K562 (cell line): Measurements from ENCODE around the gene ZDHHC12. TPM values are rescaled to one million over a fixed set of nuclear protein-coding genes. Genes with fewer than 3 reads are reported as not detected.

Experiments used
- ERF ChIP-seq: fragments of 450-650 bp; formaldehyde crosslinking; IDR thresholded peaks from 2 replicates; pipeline ENCODE4 v1.4.0; 2020; ENCODE audit warnings: mild to moderate bottlenecking, mixed read lengths
- IRF1 ChIP-seq: sonication (generic); formaldehyde crosslinking; IDR thresholded peaks from 2 replicates; pipeline ENCODE4 v1.8.0; 2022; ENCODE audit warnings: missing genetic modification reagents, mild to moderate bottlenecking, borderline replicate concordance
- MAZ ChIP-seq, 2 experiments: fragments of 450-650 bp in 1 of 2; sonication (generic) in 1 of 2; formaldehyde crosslinking; IDR thresholded peaks in 1 of 2; conservative IDR thresholded peaks in 1 of 2; 2 replicates each; pipeline versions ENCODE4 v1.4.0 to v1.5.0; 2020; ENCODE audit warnings: mild to moderate bottlenecking in 1 of 2, missing genetic modification reagents in 1 of 2
- OTX1 ChIP-seq: fragments of 450-650 bp; formaldehyde crosslinking; IDR thresholded peaks from 2 replicates; pipeline ENCODE4 v1.4.0; 2022; ENCODE audit warnings: mild to moderate bottlenecking
- RBBP5 ChIP-seq: fragments of 200-600 bp; sonication (generic); IDR thresholded peaks from 2 replicates; pipeline ENCODE4 v1.6.1; 2012; ENCODE audit warnings: borderline replicate concordance, mild to moderate bottlenecking, low read length, control low read depth, inconsistent platforms; ENCODE audit not compliant: insufficient read depth, poor library complexity, severe bottlenecking
- RREB1 ChIP-seq: fragments of 250-450 bp; sonication (Bioruptor Pico); IDR thresholded peaks from 2 replicates; pipeline ENCODE4 v1.4.0; 2020
- ZBTB7A ChIP-seq: IDR thresholded peaks from 2 replicates; pipeline ENCODE4 v1.6.1; 2011; ENCODE audit warnings: low read depth, mild to moderate bottlenecking, low read length, moderate library complexity, borderline replicate concordance; ENCODE audit not compliant: control insufficient read depth
- ZBTB9 ChIP-seq: fragments of 450-650 bp; formaldehyde crosslinking; IDR thresholded peaks from 2 replicates; pipeline ENCODE4 v1.4.0; 2020; ENCODE audit warnings: mild to moderate bottlenecking, moderate library complexity
- ZNF395 ChIP-seq: fragments of 200-800 bp; sonication (Bioruptor generic); IDR thresholded peaks from 2 replicates; pipeline ENCODE4 v1.6.1; 2017; ENCODE audit warnings: missing genetic modification characterization, missing compliant biosample characterization
- ZNF639 ChIP-seq, 2 experiments: fragments of 200-800 bp in 1 of 2; sonication (Bioruptor generic) in 1 of 2; sonication (generic) in 1 of 2; formaldehyde crosslinking in 1 of 2; IDR thresholded peaks in 1 of 2; conservative IDR thresholded peaks in 1 of 2; 2 replicates each; pipeline versions ENCODE4 v1.5.0 to v1.6.1; 2016 to 2020; ENCODE audit warnings: missing compliant biosample characterization in 1 of 2, missing genetic modification characterization in 1 of 2, missing genetic modification reagents in 1 of 2
- ZNF740 ChIP-seq, 3 experiments: fragments of 200-800 bp in 1 of 3; sonication (Bioruptor generic) in 1 of 3; sonication (generic) in 1 of 3; formaldehyde crosslinking in 1 of 3; IDR thresholded peaks; 2 replicates each; pipeline versions ENCODE4 v1.6.1 to v1.8.0; 2016 to 2022; ENCODE audit warnings: mild to moderate bottlenecking in 2 of 3, missing compliant biosample characterization in 2 of 3, missing genetic modification characterization in 2 of 3, missing genetic modification reagents in 1 of 3
- polyA plus RNA-seq, 8 experiments: library from polyadenylated mRNA; depleted of rRNA in 4 of 8; stranded (reverse) in 5 of 8; unstranded in 3 of 8; fragments of >200 nt; fragmentation: Nextera tagmentation in 2 of 8; fragmentation: Illumina TruSeq in 1 of 8; extraction: Ambion mirVana in 2 of 8; extraction: Trizol in 1 of 8; gene quantifications; 2 replicates each; pipeline versions ENCODE4 v1.2.1 to v1.2.3, GENCODE V29; 2011 to 2014; ENCODE audit warnings: inconsistent platforms in 1 of 8, missing spikeins in 1 of 8
- total RNA-seq, 7 experiments: library from RNA; depleted of rRNA in 6 of 7; stranded (reverse); fragments of >200 nt in 6 of 7; fragmentation: Illumina TruSeq in 2 of 7; extraction: Trizol in 2 of 7; gene quantifications; 2 replicates each; pipeline versions ENCODE4 v1.2.1 to v1.2.3, GENCODE V29; 2011 to 2021; ENCODE audit warnings: low replicate concordance in 1 of 7

Gene ZDHHC12
- total and polyA plus RNA-seq, 9 of the 15 experiments (the other 6 are each of a cell fraction or from before 2014, with no cell fraction given) = 0.21 to 38.0 (median 13.8) TPM

- TF ChIP-seq RREB1 (CRISPR knock-in tag) (0 out of 2 replicates have a peak, but pooled peaks have one; percentile 27), ZNF395 (CRISPR knock-in tag) (0 out of 2 replicates have a peak, but pooled peaks have one; percentile 43), ZNF639 (CRISPR knock-in tag; conservative IDR thresholded peaks at IDR 0.05 in 1 of 2, IDR thresholded peaks at IDR 0.05 in 1 of 2) (no peak), ZNF740 (CRISPR knock-in tag; IDR thresholded peaks at IDR 0.05) (0 out of 2 replicates have a peak, but pooled peaks have one; percentile 47), ZNF740 (tag; IDR thresholded peaks at IDR 0.05) (peak in 1 of 2 experiments; percentile 55; a peak in 1 of 4 replicates), ERF (CRISPR knock-in tag) (peak; percentile 88; the same call in 1 of the 2 replicates), ZBTB9 (CRISPR knock-in tag) (0 out of 2 replicates have a peak, but pooled peaks have one; percentile 33), ZBTB7A (0 out of 2 replicates have a peak, but pooled peaks have one; percentile 0), MAZ (CRISPR knock-in tag; conservative IDR thresholded peaks at IDR 0.05 in 1 of 2, IDR thresholded peaks at IDR 0.05 in 1 of 2) (peak in 1 of 2 experiments; percentile 32; a peak in 3 of 4 replicates), OTX1 (CRISPR knock-in tag) (no peak), IRF1 (CRISPR knock-in tag) (no peak), RBBP5 (peak; percentile 33)
These were observed 34.6 kb downstream of the ZDHHC12 start (continued) for GRCh38 chr9:128689293-128689774.
